Measurements from ENCODE around the gene DOCK4.
A peak's percentile ranks its signal among the peaks of the same experiment; 100 is the strongest.

The DOCK4 gene

GRCh38 chr7:111987886-111988285 is 218.3 kb downstream of the DOCK4 start:
- peak overlapping the region; percentile 55 for H3K27ac ChIP-seq (ENCODE audit: poor library complexity, severe bottlenecking)
- ATAC-seq (ENCODE audit: low read depth) (no peak), DNase-seq (ENCODE audit: low spot score) (no peak)
- no peaks in the 10 kb centered on the region for H3K9me3 ChIP-seq (ENCODE audit: severe bottlenecking)
- H3K4me1 ChIP-seq (ENCODE audit: insufficient read depth, poor library complexity, severe bottlenecking): peaks cover 13% of the 10 kb centered on the region
- no peak overlapping the region for H3K4me3 ChIP-seq (ENCODE audit: severe bottlenecking)
- TF ChIP-seq CTCF (IDR thresholded peaks at IDR 0.05; ENCODE audit: poor library complexity, severe bottlenecking): no peak
- H3K27me3 ChIP-seq (ENCODE audit: insufficient read depth, poor library complexity, severe bottlenecking): no peaks in the 10 kb centered on the region
- peaks cover 43% of the 10 kb centered on the region for H3K36me3 ChIP-seq (ENCODE audit: low read depth)

GRCh38 chr7:111987115-111987826 is 218.9 kb downstream of the DOCK4 start:
- Histone ChIP-seq H3K27me3 (ENCODE audit: insufficient read depth, poor library complexity, severe bottlenecking) (no peaks in the 10 kb centered on the region), H3K27ac (ENCODE audit: poor library complexity, severe bottlenecking) (peak overlapping the region; percentile 55), H3K4me1 (ENCODE audit: insufficient read depth, poor library complexity, severe bottlenecking) (peaks cover 13% of the 10 kb centered on the region), H3K9me3 (ENCODE audit: severe bottlenecking) (no peaks in the 10 kb centered on the region), H3K36me3 (ENCODE audit: low read depth) (peaks cover 50% of the 10 kb centered on the region), H3K4me3 (ENCODE audit: severe bottlenecking) (no peak overlapping the region)
- TF ChIP-seq CTCF (IDR thresholded peaks at IDR 0.05; ENCODE audit: poor library complexity, severe bottlenecking): no peak
- DNase-seq (ENCODE audit: low spot score) (no peak), ATAC-seq (ENCODE audit: low read depth) (peak; percentile 48; the same call in 1 of the 3 replicates)

DNA sequence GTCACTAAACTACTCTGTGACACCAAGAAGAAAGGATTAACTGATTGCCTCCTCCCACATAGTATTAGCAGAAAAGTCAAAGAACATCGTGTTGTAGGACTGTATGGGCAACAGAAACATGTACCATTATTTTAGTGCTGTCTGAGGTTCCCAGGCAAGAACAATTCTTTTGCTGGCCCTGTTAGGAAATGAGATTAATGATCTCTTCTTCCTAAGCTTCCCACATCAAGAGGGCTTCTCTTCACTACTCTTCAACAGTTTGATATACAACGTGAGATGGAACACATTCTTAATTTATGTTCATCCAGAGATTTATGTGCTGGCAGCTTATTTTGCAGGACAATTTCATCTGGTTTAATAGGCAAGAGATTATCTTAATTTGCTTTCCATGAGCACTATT is 219.6 kb downstream of the DOCK4 start:
- DNase-seq (ENCODE audit: low spot score) (no peak), ATAC-seq (ENCODE audit: low read depth) (no peak)
- no peaks in the 10 kb centered on the region for H3K9me3 ChIP-seq (ENCODE audit: severe bottlenecking)
- H3K4me3 ChIP-seq (ENCODE audit: severe bottlenecking): no peak overlapping the region
- H3K27ac ChIP-seq (ENCODE audit: poor library complexity, severe bottlenecking): peak overlapping the region; percentile 55
- peaks cover 13% of the 10 kb centered on the region for H3K4me1 ChIP-seq (ENCODE audit: insufficient read depth, poor library complexity, severe bottlenecking)
- TF ChIP-seq CTCF (IDR thresholded peaks at IDR 0.05; ENCODE audit: poor library complexity, severe bottlenecking): no peak
- peaks cover 55% of the 10 kb centered on the region for H3K36me3 ChIP-seq (ENCODE audit: low read depth)
- H3K27me3 ChIP-seq (ENCODE audit: insufficient read depth, poor library complexity, severe bottlenecking): no peaks in the 10 kb centered on the region

DNA sequence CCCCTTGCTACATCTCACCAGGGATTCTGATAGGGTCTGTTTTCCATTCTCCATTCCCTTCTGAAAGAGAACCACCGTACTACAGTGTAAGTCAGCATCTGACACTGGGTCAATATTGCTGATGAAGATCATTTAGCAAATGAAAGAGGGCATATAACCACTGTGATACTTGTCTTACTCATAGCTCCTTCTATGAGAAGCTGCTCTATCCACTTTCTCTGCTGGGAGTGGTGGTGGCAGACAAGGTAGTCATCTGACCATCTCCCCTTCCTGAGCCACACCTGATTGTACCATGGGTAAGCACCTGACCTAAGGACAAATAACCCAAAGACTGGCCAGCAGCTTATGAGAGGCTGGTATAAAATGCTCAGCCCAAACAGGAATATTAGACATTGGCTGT is 220.4 kb downstream of the DOCK4 start:
- DNase-seq (ENCODE audit: low spot score) (no peak), ATAC-seq (ENCODE audit: low read depth) (no peak)
- TF ChIP-seq CTCF (IDR thresholded peaks at IDR 0.05; ENCODE audit: poor library complexity, severe bottlenecking): no peak
- peaks cover 50% of the 10 kb centered on the region for H3K36me3 ChIP-seq (ENCODE audit: low read depth)
- no peaks in the 10 kb centered on the region for H3K9me3 ChIP-seq (ENCODE audit: severe bottlenecking)
- H3K27ac ChIP-seq (ENCODE audit: poor library complexity, severe bottlenecking): no peak overlapping the region
- no peak overlapping the region for H3K4me3 ChIP-seq (ENCODE audit: severe bottlenecking)
- H3K27me3 ChIP-seq (ENCODE audit: insufficient read depth, poor library complexity, severe bottlenecking): no peaks in the 10 kb centered on the region
- peaks cover 13% of the 10 kb centered on the region for H3K4me1 ChIP-seq (ENCODE audit: insufficient read depth, poor library complexity, severe bottlenecking)

DNA sequence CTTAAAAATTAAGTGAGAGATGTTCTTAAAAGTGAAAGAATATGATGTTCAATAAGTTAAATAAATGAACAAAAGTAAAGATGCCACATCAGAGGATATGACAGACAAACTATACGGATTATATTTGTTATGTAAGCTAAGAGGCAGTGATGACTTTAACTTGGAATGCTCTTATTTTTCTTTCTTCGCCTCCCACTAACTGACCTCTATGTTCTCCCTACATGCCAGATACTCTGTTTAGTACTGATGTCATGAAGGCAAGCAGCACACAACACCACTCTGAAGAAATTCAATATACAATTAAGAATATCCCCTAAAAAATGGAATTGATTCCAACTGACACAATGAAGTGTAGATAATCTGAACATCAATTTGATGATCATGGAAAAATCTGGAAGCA is 223.4 kb downstream of the DOCK4 start:
- Histone ChIP-seq H3K4me3 (ENCODE audit: severe bottlenecking) (no peak overlapping the region), H3K27ac (ENCODE audit: poor library complexity, severe bottlenecking) (no peak overlapping the region), H3K9me3 (ENCODE audit: severe bottlenecking) (no peaks in the 10 kb centered on the region), H3K27me3 (ENCODE audit: insufficient read depth, poor library complexity, severe bottlenecking) (no peaks in the 10 kb centered on the region), H3K36me3 (ENCODE audit: low read depth) (peaks cover 50% of the 10 kb centered on the region), H3K4me1 (ENCODE audit: insufficient read depth, poor library complexity, severe bottlenecking) (peaks cover 13% of the 10 kb centered on the region)
- TF ChIP-seq CTCF (IDR thresholded peaks at IDR 0.05; ENCODE audit: poor library complexity, severe bottlenecking): no peak
- no peak for ATAC-seq (ENCODE audit: low read depth)
- DNase-seq (ENCODE audit: low spot score): no peak

Data from RWPE2 (cell line).